CD4-positive, alpha-beta T cell treated with Interleukin-6 for 4 hours (primary cell): ENCODE results near the gene RAMP1.
A peak's percentile ranks its signal among the peaks of the same experiment; 100 is the strongest.
"Not testable (repeated sequence)": the region's sequence is repeated elsewhere in the genome, so short reads cannot be mapped to it uniquely, and the experiment has no call there.

ENCODE experiments used
- DNase-seq: peaks from one replicate; pipeline ENCODE4 v3.0.0-alpha.2; 2020; ENCODE audit warnings: mixed read lengths

The RAMP1 gene

GRCh38 chr2:237921967-237922492, 62.6 kb downstream of the RAMP1 start:
- DNase-seq = no peak

GRCh38 chr2:237922641-237923361, 63.4 kb downstream of the RAMP1 start:
- DNase-seq = peak; percentile 59

- DNase-seq = peak; percentile 85
Measured at GRCh38 chr2:237923481-237924163, 64.2 kb downstream of the RAMP1 start.

GRCh38 chr2:237924164-237924534, 64.7 kb downstream of the RAMP1 start:
- DNase-seq = no peak

GRCh38 chr2:237927135-237927534, 67.7 kb downstream of the RAMP1 start:
- DNase-seq = no peak

GRCh38 chr2:237927986-237928385, 68.6 kb downstream of the RAMP1 start:
- no peak for DNase-seq

- no peak for DNase-seq
Measured at GRCh38 chr2:237929979-237930378, 70.6 kb downstream of the RAMP1 start.

- no peak for DNase-seq
Measured at GRCh38 chr2:237931205-237931721, 71.8 kb downstream of the RAMP1 start.

- no peak for DNase-seq
Measured at GRCh38 chr2:237932731-237933131, 73.3 kb downstream of the RAMP1 start.

GRCh38 chr2:237934186-237934585, 74.8 kb downstream of the RAMP1 start:
- DNase-seq = no peak

GRCh38 chr2:237935740-237936452, 76.5 kb downstream of the RAMP1 start:
- no peak for DNase-seq

GRCh38 chr2:237939251-237939650, 79.8 kb downstream of the RAMP1 start:
- DNase-seq = no peak

GRCh38 chr2:237940828-237941227, 81.4 kb downstream of the RAMP1 start:
- DNase-seq = no peak

- no peak for DNase-seq
Measured at GRCh38 chr2:237941239-237941638, 81.8 kb downstream of the RAMP1 start.

- no peak for DNase-seq
Measured at GRCh38 chr2:237942513-237942899, 83.1 kb downstream of the RAMP1 start.

GRCh38 chr2:237943395-237944094, 84.1 kb downstream of the RAMP1 start:
- DNase-seq = no peak

- no peak for DNase-seq
Measured at GRCh38 chr2:237944302-237944701, 84.9 kb downstream of the RAMP1 start.

- DNase-seq = no peak
Measured at GRCh38 chr2:237946423-237946822, 87.0 kb downstream of the RAMP1 start.

- not testable (repeated sequence) for DNase-seq
Measured at GRCh38 chr2:237951354-237951753, 91.9 kb downstream of the RAMP1 start.

- no peak for DNase-seq
Measured at GRCh38 chr2:237951878-237952277, 92.5 kb downstream of the RAMP1 start.

- no peak for DNase-seq
Measured at GRCh38 chr2:237952851-237953250, 93.4 kb downstream of the RAMP1 start.

- DNase-seq = peak; percentile 30
Measured at GRCh38 chr2:237955640-237956401, 96.4 kb downstream of the RAMP1 start.
